DMS79 treated with DMSO at 0.1 percent for 48 hours (cell line): ENCODE measurements around the gene NAP1L5.

ENCODE experiments used
- DNase-seq: peaks from one replicate; lab custom pipeline; 2025; lab: John Stamatoyannopoulos, UW

The NAP1L5 gene

GRCh38 chr4:88722276-88722780 lies 24.7 kb upstream of the NAP1L5 start:
- no peak for DNase-seq

- no peak for DNase-seq
These were observed 23.1 kb upstream of the NAP1L5 start for GRCh38 chr4:88720451-88721428.

DNA sequence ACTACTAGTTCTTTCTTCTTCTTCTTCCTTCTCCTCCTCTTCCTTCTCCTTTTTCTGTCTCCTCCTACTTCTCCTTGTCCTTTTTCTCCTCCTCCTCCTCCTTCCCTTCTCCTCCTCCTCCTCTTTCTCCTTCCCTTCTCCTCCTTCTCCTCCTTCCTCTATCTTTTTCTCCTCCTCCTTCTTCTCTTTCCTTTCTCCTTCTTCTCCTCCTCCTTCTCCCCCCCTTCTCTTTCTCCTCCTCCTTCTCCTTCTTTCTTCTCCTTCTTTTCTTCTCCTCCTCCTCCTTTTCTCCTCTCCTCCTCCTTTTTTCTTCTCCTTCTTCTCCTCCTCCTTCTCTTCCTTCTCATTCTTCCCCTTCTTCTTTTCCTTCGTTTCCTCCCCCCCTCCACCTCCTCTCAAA lies 21.8 kb upstream of the NAP1L5 start:
- no peak for DNase-seq

- no peak for DNase-seq
These were observed 20.5 kb upstream of the NAP1L5 start for GRCh38 chr4:88718098-88718497.

DNA sequence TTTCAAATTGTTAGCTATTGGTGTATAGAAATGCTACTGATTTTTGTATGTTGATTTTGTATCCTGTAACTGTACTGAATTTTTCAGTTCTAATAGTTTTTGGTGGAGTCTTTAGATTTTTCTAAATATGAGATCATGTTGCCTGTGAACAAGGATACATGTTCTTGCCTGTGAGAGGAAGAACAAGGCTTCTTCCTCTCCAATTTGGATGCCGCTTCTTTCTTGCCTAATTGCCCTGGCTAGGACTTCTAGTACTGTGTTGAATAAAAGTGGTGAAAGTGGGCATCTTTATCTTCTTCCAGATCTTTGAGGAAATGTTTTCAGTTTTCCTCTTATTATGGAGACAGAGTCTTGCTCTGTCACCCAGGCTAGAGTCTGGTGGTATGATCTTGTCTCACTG lies 16.2 kb upstream of the NAP1L5 start:
- DNase-seq: no peak

DNA sequence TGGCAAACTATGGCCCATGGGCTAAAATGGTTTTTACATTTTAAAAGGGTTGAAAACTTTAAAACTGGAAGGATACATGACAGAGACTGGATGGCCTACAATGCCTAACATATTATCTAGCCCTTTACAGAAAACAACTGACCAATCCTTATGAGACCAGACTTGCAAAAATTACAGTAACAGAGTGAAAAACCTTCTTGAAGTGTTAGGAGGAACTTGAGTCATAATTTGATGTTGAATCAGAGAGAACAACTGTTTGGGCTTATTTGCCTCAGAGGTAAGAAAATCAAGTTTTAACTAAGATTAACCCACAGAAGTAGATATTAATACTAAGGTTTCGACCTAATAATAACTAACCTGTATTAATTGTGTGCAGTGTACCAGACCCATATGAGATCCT lies 12.4 kb upstream of the NAP1L5 start:
- no peak for DNase-seq

GRCh38 chr4:88706574-88706973 lies 8.9 kb upstream of the NAP1L5 start:
- no peak for DNase-seq

DNA sequence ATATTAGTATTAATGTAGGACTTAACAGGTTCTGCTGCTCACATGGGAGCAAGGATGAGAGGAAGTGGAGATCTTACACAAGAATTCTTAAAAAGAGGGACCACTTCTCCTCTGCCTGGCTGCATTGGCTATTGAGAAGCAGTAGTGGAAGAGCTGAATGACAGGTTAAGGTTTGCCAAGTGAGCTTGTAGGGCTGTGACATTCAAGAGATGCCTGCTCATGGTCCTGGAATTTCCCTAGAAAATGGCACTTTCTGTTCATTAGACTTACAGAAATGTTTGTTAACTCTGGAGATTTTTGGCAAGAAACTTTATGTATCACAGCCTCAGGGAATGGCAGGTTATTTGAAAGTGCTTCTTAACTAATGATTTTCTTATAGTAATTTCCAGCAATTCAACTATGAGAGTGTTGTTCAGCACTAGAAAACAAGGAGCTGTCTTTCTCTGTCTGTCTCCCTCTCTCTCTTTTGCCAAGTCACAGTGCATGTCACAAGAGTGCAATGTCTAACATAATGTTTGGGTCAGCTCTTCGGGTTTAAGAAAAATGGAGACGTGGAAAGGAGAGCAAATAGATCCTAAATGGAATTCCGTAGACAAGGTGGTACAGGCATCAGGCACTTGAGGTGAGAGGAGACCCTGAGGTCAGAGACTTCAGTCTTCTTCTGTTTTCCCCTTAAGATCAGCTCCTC lies 8.3 kb upstream of the NAP1L5 start:
- no peak for DNase-seq

DNA sequence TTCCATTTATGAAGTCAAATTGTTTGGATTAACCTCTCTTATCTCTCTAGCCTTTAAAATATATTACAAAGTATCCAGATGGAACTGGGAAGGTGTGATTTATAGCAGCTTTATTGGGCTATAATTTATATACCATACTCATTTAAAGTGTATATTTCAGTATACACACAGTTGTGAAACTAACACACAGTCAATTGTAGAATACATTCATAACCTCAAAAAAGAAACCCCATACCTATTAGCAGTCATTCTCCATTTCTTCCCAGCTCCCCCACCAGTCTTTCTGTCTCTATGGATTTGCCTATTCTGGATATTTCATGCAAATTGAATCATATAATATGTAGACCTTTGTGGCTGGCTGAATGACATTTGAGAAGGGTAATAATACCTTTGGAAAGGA lies 7.6 kb upstream of the NAP1L5 start:
- no peak for DNase-seq

- DNase-seq: no peak
These were observed 5.2 kb upstream of the NAP1L5 start for GRCh38 chr4:88702782-88703181.

DNA sequence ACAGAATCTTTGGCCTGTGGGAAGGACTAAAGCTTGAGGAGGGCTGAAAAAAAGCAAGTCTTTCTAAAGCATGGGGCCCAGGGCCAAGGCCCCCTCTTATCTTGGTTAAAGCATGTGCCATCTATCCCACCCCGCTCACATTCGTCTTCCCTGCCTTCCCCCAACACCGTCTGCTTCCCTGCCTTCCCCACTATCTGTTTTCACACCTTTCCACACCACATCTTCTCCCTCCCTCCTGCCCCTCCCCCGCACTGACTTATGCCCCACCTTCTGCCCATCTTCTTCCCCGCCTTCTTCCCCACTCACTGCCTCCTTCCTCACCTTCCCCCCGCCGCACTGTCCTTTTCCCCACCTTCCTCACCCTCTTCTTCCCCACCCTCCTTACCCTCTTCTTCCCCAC lies 890 bp upstream of the NAP1L5 start:
- DNase-seq: no peak

- DNase-seq: no peak
These were observed 488 bp downstream of the NAP1L5 start for GRCh38 chr4:88697141-88697540.

GRCh38 chr4:88696630-88697029 lies 999 bp downstream of the NAP1L5 start:
- no peak for DNase-seq

GRCh38 chr4:88693792-88694191 lies 3.8 kb downstream of the NAP1L5 start:
- no peak for DNase-seq

DNA sequence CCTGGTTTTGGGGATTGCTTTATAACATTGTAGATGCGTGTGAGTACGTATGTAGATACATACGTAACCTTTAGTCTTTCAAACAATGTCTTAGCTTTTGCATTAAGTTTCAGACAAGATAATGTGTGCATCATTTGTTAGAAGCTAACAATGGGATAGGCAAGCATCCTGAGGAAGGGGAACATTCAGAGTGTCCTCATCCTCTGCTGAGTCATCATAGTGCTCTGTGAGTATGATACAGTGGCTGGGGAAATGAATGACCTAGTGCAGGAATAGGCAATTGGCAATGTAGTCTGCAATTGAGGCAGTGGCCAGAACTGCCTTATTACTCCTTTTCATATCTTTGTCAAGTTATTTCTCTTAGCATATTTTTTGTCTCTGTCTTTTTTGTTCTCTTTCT lies 7.3 kb downstream of the NAP1L5 start:
- DNase-seq: no peak

- no peak for DNase-seq
These were observed 16.4 kb downstream of the NAP1L5 start for GRCh38 chr4:88681209-88681608.

GRCh38 chr4:88675543-88675942 lies 22.1 kb downstream of the NAP1L5 start:
- no peak for DNase-seq

GRCh38 chr4:88674979-88675378 lies 22.6 kb downstream of the NAP1L5 start:
- no peak for DNase-seq

- DNase-seq: no peak
These were observed 23.1 kb downstream of the NAP1L5 start for GRCh38 chr4:88674565-88674964.

DNA sequence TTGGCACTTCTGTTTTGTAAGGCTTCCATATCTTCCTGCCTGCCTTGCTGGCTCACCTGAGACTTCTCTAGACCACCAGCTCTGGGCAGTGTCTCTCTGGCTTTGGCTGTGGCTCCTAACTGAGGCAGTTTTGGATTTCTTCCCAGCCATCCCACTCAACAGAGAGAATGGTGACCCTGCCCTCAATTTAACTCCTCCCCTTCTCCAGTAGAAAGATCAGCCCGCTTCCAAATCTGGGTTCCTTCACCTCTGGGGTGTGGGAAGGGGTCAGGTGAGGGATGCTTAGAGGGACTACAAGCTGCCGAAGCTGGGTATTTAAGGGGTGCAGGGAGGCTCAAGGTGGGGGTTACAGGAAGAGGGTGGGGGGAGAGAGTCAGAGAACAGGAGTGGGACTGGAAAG lies 23.7 kb downstream of the NAP1L5 start:
- no peak for DNase-seq

DNA sequence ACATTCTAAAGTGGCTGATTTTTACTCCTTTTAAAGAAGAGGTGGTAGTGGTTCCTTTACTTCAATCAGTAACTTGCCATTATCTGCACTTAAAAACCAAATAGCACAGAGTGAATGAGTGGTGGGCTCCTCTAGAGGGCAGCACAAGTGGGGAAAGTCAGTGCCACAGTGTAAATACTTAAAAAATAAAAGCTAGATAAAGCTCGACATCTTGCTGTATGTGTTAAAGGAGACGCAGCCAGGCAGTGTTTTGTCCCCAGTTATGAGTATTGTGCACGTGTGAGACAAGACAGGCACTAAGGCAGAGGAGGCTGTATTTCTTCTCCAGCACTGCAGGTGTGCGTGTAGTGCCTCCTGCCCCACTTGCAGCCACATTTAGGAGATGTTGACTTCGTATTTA lies 24.6 kb downstream of the NAP1L5 start:
- DNase-seq: no peak

DNA sequence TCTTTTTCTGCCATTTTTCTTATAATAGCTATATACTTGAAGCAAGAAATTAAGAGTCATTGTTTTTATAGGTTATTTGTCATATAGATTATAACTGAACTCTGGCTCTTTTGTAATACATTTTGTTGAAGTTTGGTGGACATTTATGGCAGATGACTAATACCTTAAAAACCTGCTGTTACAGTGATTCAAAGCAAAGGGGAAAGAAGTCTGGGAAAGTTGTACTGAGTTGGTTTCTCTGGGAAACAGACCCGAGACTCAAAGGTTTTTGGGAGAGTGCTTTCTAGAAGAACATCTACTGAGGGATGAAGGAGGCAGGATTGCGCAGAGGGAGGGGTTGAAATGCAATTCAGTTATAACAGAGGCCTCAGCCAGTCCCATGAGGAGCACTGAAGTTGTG lies 35.9 kb downstream of the NAP1L5 start:
- DNase-seq: no peak
